ENCODE results near the gene MYO7A. TPM values are rescaled to one million over a fixed set of nuclear protein-coding genes. Genes with fewer than 3 reads are reported as not detected.

MYO7A gene
- total and polyA plus RNA-seq, 2 donors (not counting 1 experiment from before 2014, with no cell fraction given): 0.03 to 0.07 TPM

DNA sequence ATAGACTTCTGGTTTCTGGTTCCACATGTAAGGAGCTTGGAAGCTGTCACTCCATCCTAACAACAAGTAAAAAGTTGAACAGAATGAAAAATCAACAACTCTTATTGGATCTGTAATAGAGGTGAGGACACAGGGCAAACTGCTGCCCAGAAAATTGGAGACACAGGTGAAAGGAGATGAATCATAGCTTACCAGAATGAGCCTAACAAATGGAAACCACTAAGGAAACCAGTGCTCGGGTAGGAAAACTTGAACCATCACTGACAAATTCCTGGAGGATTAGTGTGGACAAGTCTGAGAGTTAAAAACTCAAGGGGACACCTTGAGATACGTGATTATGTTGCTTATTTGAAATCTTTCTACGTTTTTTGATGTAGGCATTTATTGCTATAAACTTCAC is 121.4 kb downstream of the MYO7A start:
- H3K4me2 ChIP-seq (replicated peaks; ENCODE audit: low read depth, low read length, poor library complexity, severe bottlenecking): no peak overlapping the region

More for the DNA sequence above, 121.4 kb downstream of the MYO7A start:
- Mint-ChIP-seq H3K27ac (no peak overlapping the region), H3K9me3 (ENCODE audit: insufficient read depth) (peaks cover 11% of the 10 kb centered on the region), H3K27me3 (no peaks in the 10 kb centered on the region), H3K4me1 (no peaks in the 10 kb centered on the region), H3K4me3 (no peak overlapping the region)
- Histone ChIP-seq H3K4me3 (ENCODE audit: control extremely low read depth in 1 of 5, extremely low read depth in 1 of 5, insufficient read depth in 1 of 5, low read depth in 2 of 5, low read length in 4 of 5) (no peak overlapping the region), H3K4me1 (ENCODE audit: control insufficient read depth in 2 of 2, insufficient read depth in 2 of 2, low read length in 2 of 2) (no peaks in the 10 kb centered on the region), H3K79me2 (ENCODE audit: control insufficient read depth, insufficient read depth, low read length) (no peaks in the 10 kb centered on the region), H3K36me3 (replicated peaks in 1 of 2; ENCODE audit: control extremely low read depth in 1 of 2, control insufficient read depth in 1 of 2, extremely low read depth in 1 of 2, insufficient read depth in 2 of 2, low read length in 1 of 2) (no peaks in the 10 kb centered on the region), H2AFZ (ENCODE audit: insufficient read depth, low read depth, low read length, poor library complexity, severe bottlenecking) (no peak overlapping the region), H4K20me1 (ENCODE audit: control insufficient read depth, insufficient read depth, low read length, poor library complexity, severe bottlenecking) (no peaks in the 10 kb centered on the region), H3K27me3 (replicated peaks in 1 of 4; ENCODE audit: control extremely low read depth in 1 of 4, control insufficient read depth in 3 of 4, insufficient read depth in 4 of 4, low read length in 3 of 4) (no peaks in the 10 kb centered on the region), H3K9me3 (ENCODE audit: control extremely low read depth in 1 of 3, control insufficient read depth in 2 of 3, insufficient read depth in 1 of 3, low read length in 2 of 3) (peaks cover 0 to 15% (median 2%) of the 10 kb centered on the region in 3 donors), H3K27ac (ENCODE audit: low read length in 2 of 2) (no peak overlapping the region), H3K9ac (ENCODE audit: low read length) (no peak overlapping the region)
- intact Hi-C loops (cut with micrococcal nuclease): no loop called here
- no peak for ATAC-seq (ENCODE audit: low read depth)
- no peak for TF ChIP-seq CTCF (IDR thresholded peaks at IDR 0.05)
- CTCF ChIA-PET: no interaction called here
- DNase-seq: no peak
- 67% methylated on average over 1 of the region's 3 CpGs for WGBS (ENCODE audit: insufficient coverage)
- POLR2A ChIA-PET: no interaction called here
